GM19238 (cell line): Measurements from ENCODE around the gene CROCC2.

Experiments
- DNase-seq: peaks from one replicate; pipeline ENCODE4 v3.0.0; 2011; ENCODE audit warnings: low spot score; ENCODE audit not compliant: insufficient read length

Gene CROCC2

GRCh38 chr2:240998706-240998994, 92.5 kb downstream of the CROCC2 start:
- no peak for DNase-seq

DNA sequence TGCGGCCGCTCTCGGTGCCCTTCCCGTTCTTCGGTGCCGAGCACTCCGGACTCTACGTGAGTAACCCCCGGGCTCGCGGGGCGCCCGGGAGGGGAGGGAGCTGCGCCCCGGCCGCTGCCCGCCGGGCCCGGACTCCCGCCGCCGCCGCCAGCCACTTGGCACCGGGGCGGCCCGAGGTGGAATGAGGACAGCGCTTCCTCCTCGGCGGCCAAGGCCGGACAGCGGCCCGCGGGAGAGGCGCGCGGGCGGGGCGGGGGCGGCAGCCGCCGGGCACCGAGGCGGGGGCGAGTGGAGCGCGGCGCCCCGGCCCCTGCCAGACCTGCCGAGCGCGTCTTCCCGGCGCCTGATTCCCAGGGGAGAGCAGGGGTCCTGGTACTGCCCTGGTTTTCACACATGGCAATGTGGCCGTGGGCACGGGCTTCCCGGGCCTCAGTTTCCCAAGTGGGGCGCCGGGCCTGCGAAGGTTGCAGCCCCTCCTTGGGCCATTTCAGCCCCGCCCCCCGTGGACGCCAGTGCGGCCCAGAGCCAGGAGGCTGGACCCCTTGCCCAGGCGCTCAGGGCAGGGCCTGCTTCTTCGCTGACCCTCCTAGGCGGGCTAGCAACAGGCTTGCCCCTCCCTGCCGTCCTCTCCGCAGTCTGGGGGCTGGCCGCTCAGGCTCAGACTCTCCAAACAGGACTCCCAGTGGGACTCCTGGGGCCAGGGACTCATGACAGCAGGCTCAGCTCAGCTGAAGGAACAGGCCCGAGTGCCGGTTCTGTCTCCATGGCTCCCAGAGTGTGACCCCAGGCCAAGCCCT, 93.1 kb downstream of the CROCC2 start:
- no peak for DNase-seq

- DNase-seq = no peak
These were observed 93.9 kb downstream of the CROCC2 start for GRCh38 chr2:240999873-241000541.

DNA sequence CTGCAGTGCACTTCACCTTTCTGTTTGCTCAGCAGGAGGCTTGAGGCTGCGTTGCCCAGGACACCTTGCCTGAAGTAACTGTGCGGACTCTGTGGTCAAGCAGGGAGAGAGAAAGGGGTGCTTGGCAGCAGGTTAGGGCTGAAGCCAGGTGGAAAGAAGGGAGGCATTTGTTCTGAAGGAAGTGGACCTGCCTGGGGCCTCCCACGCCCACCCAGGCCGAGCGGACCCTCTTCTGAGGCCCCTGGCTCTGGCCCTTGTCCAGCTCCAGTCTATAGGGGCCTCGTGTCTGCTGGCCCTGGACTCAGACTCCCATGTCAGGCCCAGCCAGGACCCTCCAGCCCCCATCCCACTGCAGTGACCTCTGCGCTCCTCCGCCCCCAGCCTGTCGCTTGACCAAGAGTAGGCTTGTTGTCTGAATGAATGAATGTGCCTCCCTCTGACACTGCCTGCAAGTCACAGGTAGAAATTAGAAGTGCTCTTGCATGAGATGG, 94.7 kb downstream of the CROCC2 start:
- no peak for DNase-seq

GRCh38 chr2:241001413-241002274, 95.5 kb downstream of the CROCC2 start:
- no peak for DNase-seq

- DNase-seq = no peak
These were observed 96.3 kb downstream of the CROCC2 start for GRCh38 chr2:241002275-241003046.

DNA sequence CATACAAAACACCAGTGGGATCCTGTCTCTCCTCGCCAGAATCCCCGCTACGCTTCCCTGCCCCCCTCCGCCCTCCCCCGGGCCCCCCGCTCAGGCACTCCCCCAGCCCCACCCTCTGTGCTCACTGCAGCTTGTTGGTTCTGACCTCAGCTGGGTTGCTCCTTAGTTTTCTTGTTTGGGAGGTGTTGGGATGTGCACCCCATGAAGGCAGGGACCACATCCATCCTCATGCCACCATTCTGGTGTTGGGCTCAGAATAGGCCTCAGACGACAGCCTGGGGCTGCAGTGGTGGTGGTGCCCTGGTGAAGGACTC, 96.9 kb downstream of the CROCC2 start:
- DNase-seq = no peak

DNA sequence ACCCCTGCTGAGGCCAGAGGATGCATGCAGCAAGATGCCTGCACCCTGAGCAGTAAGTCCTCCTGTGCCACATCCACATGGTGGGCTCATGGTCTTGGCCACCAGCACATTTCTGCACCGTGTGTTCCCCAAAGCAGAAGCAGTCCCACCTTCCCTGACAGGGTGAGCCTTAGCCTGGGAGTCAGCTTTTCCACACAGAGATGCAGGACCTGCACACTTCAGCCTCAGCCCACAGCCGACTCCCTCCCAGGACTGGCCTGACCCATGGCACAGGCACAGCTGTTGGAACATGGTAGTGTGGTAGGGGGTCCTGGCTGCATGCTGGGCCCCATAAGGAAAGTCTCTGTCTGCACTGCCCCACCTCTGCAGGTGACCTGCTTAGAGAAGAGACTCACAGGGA, 97.2 kb downstream of the CROCC2 start:
- DNase-seq = no peak

- DNase-seq = no peak
These were observed 97.9 kb downstream of the CROCC2 start for GRCh38 chr2:241003830-241004564.

DNA sequence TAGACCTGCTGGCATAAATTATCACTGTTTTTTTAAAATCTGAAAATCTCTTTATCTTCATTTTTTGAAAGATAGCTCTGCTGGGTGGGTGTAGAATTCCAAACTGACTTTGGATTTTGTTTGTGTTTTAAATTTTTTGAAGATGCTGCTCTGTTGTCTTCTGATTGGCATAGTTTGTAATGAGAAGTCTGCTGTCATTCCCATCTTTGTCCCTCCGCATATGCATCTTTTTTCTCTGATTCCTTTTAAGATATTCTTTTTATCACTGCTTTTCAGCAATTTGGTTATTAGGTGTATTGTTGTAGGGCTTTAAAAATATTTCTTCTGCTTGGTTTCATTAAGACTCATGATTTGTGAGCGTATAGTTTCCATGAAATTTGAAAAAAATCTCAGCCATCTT, 99.4 kb downstream of the CROCC2 start:
- no peak for DNase-seq

- DNase-seq = no peak
These were observed 100.3 kb downstream of the CROCC2 start for GRCh38 chr2:241006412-241006811.

DNA sequence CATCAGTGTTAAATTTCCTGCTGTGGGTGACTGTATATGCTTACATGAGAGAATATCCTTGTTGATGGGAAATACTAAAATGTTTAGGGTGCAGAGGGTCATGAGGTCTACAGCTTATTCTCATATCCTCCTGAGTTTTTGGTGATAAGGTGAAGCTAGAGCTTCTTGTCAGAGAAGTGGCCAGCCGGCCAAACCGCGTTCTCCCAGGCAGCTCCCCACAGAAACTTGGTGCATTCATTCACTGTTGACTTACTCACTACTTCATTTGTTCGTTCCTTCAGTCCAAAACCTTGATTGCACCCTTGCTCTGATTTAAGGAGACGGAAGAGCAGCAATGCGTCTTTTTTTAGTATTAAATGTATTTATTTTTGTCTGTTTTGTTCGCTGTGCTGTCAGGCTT, 101.0 kb downstream of the CROCC2 start:
- DNase-seq = no peak

- no peak for DNase-seq
These were observed 102.0 kb downstream of the CROCC2 start for GRCh38 chr2:241007880-241008710.

DNA sequence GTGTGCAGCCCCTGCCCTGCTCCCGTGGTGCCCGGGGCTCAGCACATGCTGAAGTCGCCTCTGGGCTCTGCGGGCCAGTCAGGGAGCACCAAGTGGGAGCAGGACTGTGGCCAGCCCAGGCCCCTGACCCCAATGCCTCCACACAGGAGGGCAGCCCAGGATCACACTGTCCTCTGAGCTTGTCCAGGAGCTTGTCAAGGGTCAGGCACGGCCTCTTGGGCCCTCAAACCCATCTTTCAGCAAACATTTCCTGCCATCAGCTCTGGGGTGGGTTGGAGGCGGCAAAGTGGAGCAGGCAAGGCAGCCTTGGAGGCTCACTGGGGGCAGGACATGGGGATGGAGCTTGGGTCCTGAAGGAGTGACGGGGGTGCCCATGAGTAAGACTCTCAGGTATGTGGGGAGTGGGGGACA, 102.6 kb downstream of the CROCC2 start:
- DNase-seq = no peak

GRCh38 chr2:241009191-241009590, 103.1 kb downstream of the CROCC2 start:
- no peak for DNase-seq

DNA sequence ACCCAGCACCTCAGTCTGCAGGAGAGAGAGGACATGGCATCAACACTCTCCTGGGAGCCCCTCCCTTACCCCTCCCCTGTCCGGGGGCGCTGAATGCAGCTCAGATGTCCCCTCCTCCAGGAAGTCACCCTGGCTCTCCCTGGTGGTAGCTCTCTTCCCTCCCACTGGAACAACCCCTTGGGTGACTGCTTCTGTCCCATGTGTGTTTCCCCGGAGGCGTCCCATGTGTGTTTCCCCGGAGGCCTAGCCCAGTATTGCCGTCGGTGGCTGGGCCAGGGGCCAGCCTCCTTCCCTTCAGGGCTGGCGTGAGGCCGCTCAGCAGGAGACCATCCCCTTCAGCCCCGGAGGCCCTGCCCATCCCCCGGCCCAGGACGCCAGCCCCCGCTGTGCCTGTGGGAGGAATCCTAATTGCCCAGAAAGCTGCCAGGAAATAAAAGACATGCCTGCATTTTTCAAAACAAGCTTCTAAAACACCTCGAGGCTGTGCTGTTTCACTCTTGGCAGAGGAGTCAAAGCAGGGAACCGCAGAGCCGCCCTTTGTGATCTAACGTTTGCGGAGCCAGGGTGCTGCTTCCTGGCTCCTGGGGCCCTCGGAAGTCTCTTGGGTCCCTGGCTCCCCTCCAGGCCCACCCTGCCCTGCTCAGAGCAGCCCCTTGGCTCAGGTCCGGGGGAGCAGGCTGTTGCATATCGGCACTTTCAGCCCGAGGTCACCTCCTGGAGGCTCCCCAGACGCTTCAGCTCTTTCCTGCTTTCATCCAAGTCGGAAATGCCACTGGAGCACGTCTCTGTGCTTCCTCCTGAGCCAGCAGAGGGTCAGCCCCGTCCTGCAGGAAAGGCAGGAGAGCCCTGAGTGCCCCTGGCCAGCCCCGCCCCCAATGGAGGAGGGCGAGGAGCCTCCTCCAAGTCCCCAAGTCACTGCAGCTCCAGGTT, 103.7 kb downstream of the CROCC2 start:
- DNase-seq = no peak

GRCh38 chr2:241010531-241011295, 104.6 kb downstream of the CROCC2 start:
- no peak for DNase-seq

DNA sequence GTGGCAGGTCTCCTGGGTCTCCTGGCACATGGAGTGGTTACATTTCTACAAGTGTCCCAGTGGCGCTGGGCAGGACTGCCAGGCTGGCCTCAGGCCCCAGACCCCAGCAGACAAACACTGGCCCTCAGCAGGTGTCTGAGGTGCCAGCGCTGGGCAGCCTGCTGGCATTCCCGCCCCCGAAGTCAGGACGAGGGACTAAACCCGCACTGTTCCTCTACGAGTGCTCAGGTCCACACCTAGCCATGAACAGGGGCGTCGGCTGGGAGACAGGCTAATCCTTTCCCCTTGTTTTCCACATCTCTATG, 105.1 kb downstream of the CROCC2 start:
- DNase-seq = no peak
